Measurements from ENCODE around the gene FRMD4A. TPM values are rescaled to one million over a fixed set of nuclear protein-coding genes. Genes with fewer than 3 reads are reported as not detected.

The FRMD4A gene
- polyA plus RNA-seq, 1 donor (not counting 4 experiments of a cell fraction or from before 2014, with no cell fraction given) = 12.9 TPM

GRCh38 chr10:13730306-13730652 lies 600.4 kb downstream of the FRMD4A start:
- peak overlapping the region; percentile 27 for H3K4me2 ChIP-seq (ENCODE audit: control insufficient read depth, extremely low read depth, insufficient read depth, low read depth, low read length)
- no peaks in the 10 kb centered on the region for H3K36me3 ChIP-seq (ENCODE audit: control insufficient read depth in 2 of 2, extremely low read depth in 1 of 2, insufficient read depth in 2 of 2, low read length in 2 of 2)
- H2AFZ ChIP-seq (ENCODE audit: control insufficient read depth, low read length) = no peak overlapping the region
- H3K9me1 ChIP-seq (ENCODE audit: control insufficient read depth, extremely low read depth, insufficient read depth, low read length) = no peaks in the 10 kb centered on the region
- no peaks in the 10 kb centered on the region for H4K20me1 ChIP-seq (ENCODE audit: control insufficient read depth, extremely low read depth, insufficient read depth, low read length)
- no peak overlapping the region for H3K9ac ChIP-seq (ENCODE audit: control insufficient read depth, extremely low read depth, insufficient read depth, low read length)
- no peaks in the 10 kb centered on the region for H3K27me3 ChIP-seq (ENCODE audit: control insufficient read depth, extremely low read depth, insufficient read depth, low read length)
- dilution Hi-C loops (cut with MboI; ENCODE audit: extremely low pct_ligation_motif_present, low sequenced_read_pairs) = no loop called here
- H3K9me3 ChIP-seq (ENCODE audit: control insufficient read depth, low read depth, low read length) = no peaks in the 10 kb centered on the region
- peaks cover 7% of the 10 kb centered on the region for H3K4me1 ChIP-seq (ENCODE audit: control insufficient read depth, extremely low read depth, insufficient read depth, low read length)
- no peak for FAIRE-seq
- TF ChIP-seq CTCF (optimal IDR thresholded peaks at IDR 0.05 in 1 of 3, IDR thresholded peaks at IDR 0.05 in 1 of 3, conservative IDR thresholded peaks at IDR 0.05 in 1 of 3; ENCODE audit: extremely low read depth in 1 of 3, insufficient read depth in 2 of 3, low read length in 3 of 3) = no peak
- no peak for TF ChIP-seq EZH2 (IDR thresholded peaks at IDR 0.05; ENCODE audit: low read length)
- no peak overlapping the region for H3K27ac ChIP-seq (ENCODE audit: control insufficient read depth, insufficient read depth, low read length)
- no peaks in the 10 kb centered on the region for H3K79me2 ChIP-seq (ENCODE audit: control insufficient read depth, insufficient read depth, low read length)
- DNase-seq (ENCODE audit: low read depth, low spot score) = no peak
- H3K4me3 ChIP-seq (ENCODE audit: control insufficient read depth in 2 of 3, extremely low read depth in 1 of 3, insufficient read depth in 2 of 3, low read depth in 1 of 3, low read length in 3 of 3) = no peak overlapping the region

- no peak overlapping the region for H3K27ac ChIP-seq (ENCODE audit: control insufficient read depth, insufficient read depth, low read length)
- FAIRE-seq (no peak), DNase-seq (ENCODE audit: low read depth, low spot score) (no peak)
- dilution Hi-C loops (cut with MboI; ENCODE audit: extremely low pct_ligation_motif_present, low sequenced_read_pairs) = no loop called here
- H3K36me3 ChIP-seq (ENCODE audit: control insufficient read depth in 2 of 2, extremely low read depth in 1 of 2, insufficient read depth in 2 of 2, low read length in 2 of 2) = no peaks in the 10 kb centered on the region
- H3K79me2 ChIP-seq (ENCODE audit: control insufficient read depth, insufficient read depth, low read length) = no peaks in the 10 kb centered on the region
- TF ChIP-seq CTCF (optimal IDR thresholded peaks at IDR 0.05 in 1 of 3, IDR thresholded peaks at IDR 0.05 in 1 of 3, conservative IDR thresholded peaks at IDR 0.05 in 1 of 3; ENCODE audit: extremely low read depth in 1 of 3, insufficient read depth in 2 of 3, low read length in 3 of 3) = no peak
- no peak for TF ChIP-seq EZH2 (IDR thresholded peaks at IDR 0.05; ENCODE audit: low read length)
- no peaks in the 10 kb centered on the region for H3K9me1 ChIP-seq (ENCODE audit: control insufficient read depth, extremely low read depth, insufficient read depth, low read length)
- H3K9me3 ChIP-seq (ENCODE audit: control insufficient read depth, low read depth, low read length) = no peaks in the 10 kb centered on the region
- peak overlapping the region; percentile 35 for H3K4me2 ChIP-seq (ENCODE audit: control insufficient read depth, extremely low read depth, insufficient read depth, low read depth, low read length)
- no peaks in the 10 kb centered on the region for H3K27me3 ChIP-seq (ENCODE audit: control insufficient read depth, extremely low read depth, insufficient read depth, low read length)
- no peaks in the 10 kb centered on the region for H4K20me1 ChIP-seq (ENCODE audit: control insufficient read depth, extremely low read depth, insufficient read depth, low read length)
- no peak overlapping the region for H3K9ac ChIP-seq (ENCODE audit: control insufficient read depth, extremely low read depth, insufficient read depth, low read length)
- H2AFZ ChIP-seq (ENCODE audit: control insufficient read depth, low read length) = no peak overlapping the region
- H3K4me1 ChIP-seq (ENCODE audit: control insufficient read depth, extremely low read depth, insufficient read depth, low read length) = peaks cover 7% of the 10 kb centered on the region
- H3K4me3 ChIP-seq (ENCODE audit: control insufficient read depth in 2 of 3, extremely low read depth in 1 of 3, insufficient read depth in 2 of 3, low read depth in 1 of 3, low read length in 3 of 3) = no peak overlapping the region
These were observed 601.0 kb downstream of the FRMD4A start for GRCh38 chr10:13729586-13730305.
